ENCODE measurements around the gene WRNIP1. TPM values are rescaled to one million over a fixed set of nuclear protein-coding genes. Genes with fewer than 3 reads are reported as not detected.

Gene WRNIP1
- total RNA-seq, 1 experiment from 2014 or later: 51.7 TPM

DNA sequence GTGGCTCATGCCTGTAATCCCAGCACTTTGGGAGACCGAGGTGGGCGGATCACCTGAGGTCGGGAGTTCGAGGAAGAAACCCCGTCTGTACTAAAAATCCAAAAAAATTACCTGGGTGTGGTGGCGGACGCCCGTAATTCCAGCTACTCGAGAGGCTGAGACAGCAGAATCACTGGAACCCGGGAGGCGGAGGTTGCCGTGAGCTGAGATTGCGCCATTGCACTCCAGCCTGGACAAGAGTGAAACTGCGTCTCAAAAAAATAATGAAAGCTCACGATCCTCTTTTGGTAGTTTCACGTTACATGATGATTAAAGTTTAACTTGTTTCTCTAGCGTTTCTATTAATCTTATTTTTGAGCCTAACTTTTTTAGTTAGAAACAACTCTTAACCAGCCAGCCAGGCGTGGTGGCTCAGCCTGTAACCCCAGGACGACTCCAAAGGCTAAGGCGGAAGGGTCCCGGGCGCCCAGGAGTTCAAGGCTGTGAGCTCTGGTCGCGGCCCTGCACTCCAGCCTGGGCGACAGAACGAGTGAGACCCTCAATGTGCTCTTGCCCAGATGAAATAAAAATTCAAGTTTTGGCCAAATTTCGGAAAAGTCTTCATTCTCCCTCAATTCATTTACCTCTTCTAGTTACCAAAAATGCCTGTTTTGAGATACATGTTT lies 1.2 kb upstream of the WRNIP1 start:
- Mint-ChIP-seq H3K36me3 (ENCODE audit: insufficient read depth, unreplicated experiment) (peaks cover 5% of the 10 kb centered on the region), H3K27ac (ENCODE audit: unreplicated experiment) (peak overlapping the region; percentile 94), H3K9me3 (ENCODE audit: unreplicated experiment) (peaks cover 9% of the 10 kb centered on the region), H3K27me3 (ENCODE audit: insufficient read depth, unreplicated experiment) (no peaks in the 10 kb centered on the region), H3K4me1 (ENCODE audit: low read depth, unreplicated experiment) (peaks cover 18% of the 10 kb centered on the region), H3K4me3 (ENCODE audit: unreplicated experiment) (peak overlapping the region; percentile 72)
- no TSS peak for BruUV-seq (replicated peaks)
- H3K9me3 ChIP-seq: no peaks in the 10 kb centered on the region
- ChIA-PET POLR2A (interaction anchor here (0.6 kb wide), 1 partner anchor 200 kb away, joined by 3 read pairs; no protein-coding TSS in a partner anchor), CTCF (interaction anchor here (0.7 to 1.2 kb wide), 2 partner anchors 14 to 20 kb away, joined by 3 to 4 read pairs; no protein-coding TSS in a partner anchor)
- TF ChIP-seq, protein P1, sequence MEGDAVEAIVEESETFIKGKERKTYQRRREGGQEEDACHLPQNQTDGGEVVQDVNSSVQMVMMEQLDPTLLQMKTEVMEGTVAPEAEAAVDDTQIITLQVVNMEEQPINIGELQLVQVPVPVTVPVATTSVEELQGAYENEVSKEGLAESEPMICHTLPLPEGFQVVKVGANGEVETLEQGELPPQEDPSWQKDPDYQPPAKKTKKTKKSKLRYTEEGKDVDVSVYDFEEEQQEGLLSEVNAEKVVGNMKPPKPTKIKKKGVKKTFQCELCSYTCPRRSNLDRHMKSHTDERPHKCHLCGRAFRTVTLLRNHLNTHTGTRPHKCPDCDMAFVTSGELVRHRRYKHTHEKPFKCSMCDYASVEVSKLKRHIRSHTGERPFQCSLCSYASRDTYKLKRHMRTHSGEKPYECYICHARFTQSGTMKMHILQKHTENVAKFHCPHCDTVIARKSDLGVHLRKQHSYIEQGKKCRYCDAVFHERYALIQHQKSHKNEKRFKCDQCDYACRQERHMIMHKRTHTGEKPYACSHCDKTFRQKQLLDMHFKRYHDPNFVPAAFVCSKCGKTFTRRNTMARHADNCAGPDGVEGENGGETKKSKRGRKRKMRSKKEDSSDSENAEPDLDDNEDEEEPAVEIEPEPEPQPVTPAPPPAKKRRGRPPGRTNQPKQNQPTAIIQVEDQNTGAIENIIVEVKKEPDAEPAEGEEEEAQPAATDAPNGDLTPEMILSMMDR (IDR thresholded peaks at IDR 0.05; ENCODE audit: insufficient read depth in 1 of 2, low read depth in 1 of 2, low read length in 1 of 2, severe bottlenecking in 1 of 2, unreplicated experiment in 1 of 2): no peak
- intact Hi-C loops (cut with micrococcal nuclease; ENCODE audit: unreplicated experiment): loop anchor here (2.0 to 10.0 kb wide), 3 partner anchors 25 to 301 kb away; partner anchors contain the start of gene RIPK1
- H3K27me3 ChIP-seq (replicated peaks; ENCODE audit: control insufficient read depth, insufficient read depth, low read length): no peaks in the 10 kb centered on the region
- H3K4me1 ChIP-seq: no peaks in the 10 kb centered on the region; the same call in 1 of the 2 replicates
- no peak for DNase-seq
- H3K4me3 ChIP-seq (ENCODE audit: low read depth, low read length): peak overlapping the region; percentile 55
- H3K36me3 ChIP-seq (ENCODE audit: control insufficient read depth, insufficient read depth, low read length): no peaks in the 10 kb centered on the region

DNA sequence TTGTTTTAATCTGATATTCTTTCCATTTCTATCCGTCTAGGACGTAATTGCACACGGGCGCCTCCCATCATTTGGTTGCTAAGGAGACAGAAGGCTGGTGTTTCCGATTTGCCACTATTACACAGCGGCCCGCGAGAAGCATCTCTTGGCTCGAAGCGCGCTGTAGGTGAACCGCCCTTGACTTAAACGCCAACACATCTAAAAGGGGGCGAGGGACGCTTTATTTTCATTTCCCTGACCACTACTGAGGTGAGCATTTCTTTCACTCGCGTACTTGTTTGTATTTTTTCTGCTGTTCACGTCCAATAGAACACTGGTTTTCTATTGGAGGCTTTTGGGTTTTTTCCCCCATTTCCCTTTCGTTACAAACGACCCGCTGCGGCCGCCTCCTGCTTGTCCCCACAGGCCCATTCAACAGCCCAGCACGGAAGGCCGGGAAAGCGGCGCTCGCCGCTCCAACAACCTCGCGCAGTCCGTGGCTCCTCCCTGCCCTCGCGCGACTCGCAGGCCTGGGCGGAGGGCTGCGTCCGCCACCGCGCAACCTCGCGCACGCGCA lies 505 bp upstream of the WRNIP1 start:
- no peaks in the 10 kb centered on the region for H3K36me3 ChIP-seq (ENCODE audit: control insufficient read depth, insufficient read depth, low read length)
- H3K9me3 ChIP-seq: no peaks in the 10 kb centered on the region
- H3K4me1 Mint-ChIP-seq (ENCODE audit: low read depth, unreplicated experiment): peaks cover 18% of the 10 kb centered on the region
- CTCF ChIA-PET: interaction anchor here (1.0 to 1.4 kb wide), 4 partner anchors 15 to 77 kb away, joined by 3 to 7 read pairs (median 4); partner anchors contain the start of gene SERPINB1
- H3K4me1 ChIP-seq: no peaks in the 10 kb centered on the region; the same call in 1 of the 2 replicates
- peaks cover 5% of the 10 kb centered on the region for H3K36me3 Mint-ChIP-seq (ENCODE audit: insufficient read depth, unreplicated experiment)
- H3K27me3 Mint-ChIP-seq (ENCODE audit: insufficient read depth, unreplicated experiment): no peaks in the 10 kb centered on the region
- peaks cover 9% of the 10 kb centered on the region for H3K9me3 Mint-ChIP-seq (ENCODE audit: unreplicated experiment)
- POLR2A ChIA-PET: interaction anchor here (0.6 to 1.8 kb wide), 7 partner anchors 9 to 161 kb away, joined by 3 to 6 read pairs (median 4); partner anchors contain the start of gene SERPINB1
- H3K27ac Mint-ChIP-seq (ENCODE audit: unreplicated experiment): peak overlapping the region; percentile 94
- H3K27me3 ChIP-seq (replicated peaks; ENCODE audit: control insufficient read depth, insufficient read depth, low read length): no peaks in the 10 kb centered on the region
- intact Hi-C loops (cut with micrococcal nuclease; ENCODE audit: unreplicated experiment): loop anchor here (2.0 to 10.0 kb wide), 3 partner anchors 26 to 300 kb away; partner anchors contain the start of gene RIPK1
- peak in 1 of 2 experiments; percentile 52 for DNase-seq
- BruUV-seq (replicated peaks): TSS peak; percentile 79
- H3K4me3 Mint-ChIP-seq (ENCODE audit: unreplicated experiment): peak overlapping the region; percentile 72
- H3K4me3 ChIP-seq (ENCODE audit: low read depth, low read length): peak overlapping the region; percentile 55
- TF ChIP-seq, protein P1 (IDR thresholded peaks at IDR 0.05; ENCODE audit: insufficient read depth in 1 of 2, low read depth in 1 of 2, low read length in 1 of 2, severe bottlenecking in 1 of 2, unreplicated experiment in 1 of 2): no peak
